A673 (cell line): ENCODE measurements around the gene ZNF516.

Experiments
- CTCF ChIP-seq: fragments of 300-800, 200-600 bp; sonication (generic); conservative IDR thresholded peaks from 2 replicates; pipeline ENCODE4 v1.5.1; 2017; ENCODE audit warnings: low read depth, mild to moderate bottlenecking, antibody characterized with exemption, low read length, moderate library complexity, mixed read lengths
- EZH2 ChIP-seq: fragments of 200-600 bp; sonication (generic); IDR thresholded peaks from 2 replicates; pipeline ENCODE4 v1.6.1; 2017; ENCODE audit warnings: borderline replicate concordance, low read depth, mild to moderate bottlenecking, mixed read lengths, antibody characterized with exemption, low read length; ENCODE audit not compliant: poor library complexity, severe bottlenecking

GRCh38 chr18:76494231-76495005, 624 bp downstream of the ZNF516 start:
- no peak for TF ChIP-seq EZH2
- TF ChIP-seq CTCF = no peak
